ENCODE data around the gene RNF144B.
"Not testable (repeated sequence)": the region's sequence is repeated elsewhere in the genome, so short reads cannot be mapped to it uniquely, and the experiment has no call there.

RNF144B gene

DNA sequence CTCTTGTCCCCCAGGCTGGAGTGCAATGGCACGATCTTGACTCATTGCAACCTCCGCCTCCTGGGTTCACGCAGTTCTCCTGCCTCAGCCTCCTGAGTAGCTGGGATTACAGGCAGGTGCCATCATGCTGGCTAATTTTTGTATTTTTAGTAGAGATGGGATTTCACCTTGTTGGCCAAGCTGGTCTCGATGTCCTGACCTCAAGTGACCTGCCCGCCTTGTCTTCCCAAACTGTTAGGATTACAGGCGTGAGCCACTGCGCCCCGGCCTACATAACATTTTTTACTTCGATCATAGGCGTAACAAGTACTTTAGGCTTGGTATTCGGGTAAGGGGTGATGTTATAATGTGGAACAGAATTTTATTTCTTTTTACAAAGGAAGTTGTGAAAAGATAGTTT, 22.5 kb downstream of the RNF144B start:
- not testable (repeated sequence) for DNase-seq (ENCODE audit: low spot score)

DNA sequence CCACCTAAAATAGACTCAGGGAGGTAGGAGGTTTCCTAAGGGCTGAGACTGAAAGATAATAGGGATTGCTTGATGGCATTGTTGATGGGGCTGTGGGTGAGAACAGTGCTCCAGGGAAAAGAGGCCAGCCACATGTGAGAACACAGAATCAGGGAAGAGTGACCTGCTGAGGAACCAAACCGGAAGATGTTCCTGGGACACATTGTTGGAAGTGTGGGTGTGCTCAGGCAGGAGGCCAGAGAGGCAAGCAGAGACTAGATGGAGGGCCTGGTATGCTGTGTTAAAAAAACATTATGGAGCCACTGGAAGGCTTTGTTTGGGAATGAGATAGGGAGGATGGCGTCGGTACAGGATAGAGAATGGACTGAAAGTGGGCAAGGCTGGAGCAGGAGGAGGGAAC, 23.3 kb downstream of the RNF144B start:
- no peak for DNase-seq (ENCODE audit: low spot score)

GRCh38 chr6:18412068-18412467, 24.9 kb downstream of the RNF144B start:
- DNase-seq (ENCODE audit: low spot score), result no peak

- DNase-seq (ENCODE audit: low spot score), result no peak
These were observed 25.5 kb downstream of the RNF144B start for GRCh38 chr6:18412644-18413043.

- no peak for DNase-seq (ENCODE audit: low spot score)
These were observed 26.2 kb downstream of the RNF144B start for GRCh38 chr6:18413381-18413780.

- DNase-seq (ENCODE audit: low spot score), result no peak
These were observed 27.0 kb downstream of the RNF144B start for GRCh38 chr6:18414116-18414515.

- DNase-seq (ENCODE audit: low spot score), result no peak
These were observed 28.1 kb downstream of the RNF144B start for GRCh38 chr6:18415207-18415606.

- no peak for DNase-seq (ENCODE audit: low spot score)
These were observed 28.7 kb downstream of the RNF144B start for GRCh38 chr6:18415671-18416340.

- no peak for DNase-seq (ENCODE audit: low spot score)
These were observed 29.2 kb downstream of the RNF144B start for GRCh38 chr6:18416341-18416679.

GRCh38 chr6:18420328-18420727, 33.2 kb downstream of the RNF144B start:
- DNase-seq (ENCODE audit: low spot score), result no peak

DNA sequence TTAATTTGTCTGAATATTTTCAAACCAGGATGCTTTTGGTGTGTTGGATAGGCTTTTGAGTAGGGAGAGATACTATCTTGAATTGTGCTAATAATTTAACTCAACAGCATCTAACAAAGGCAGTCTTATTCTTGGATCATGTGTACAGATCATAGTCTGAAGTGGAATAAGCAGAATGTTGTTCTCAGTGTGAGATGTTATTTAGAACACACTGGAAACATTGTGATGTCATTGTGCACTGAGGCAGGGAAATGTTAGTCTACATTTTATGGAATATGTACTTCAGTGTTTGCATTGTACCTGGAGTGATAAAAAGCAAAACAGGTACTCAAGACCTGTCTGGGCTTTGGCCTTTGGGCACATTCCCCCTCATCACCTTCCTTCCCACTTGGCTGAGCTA, 35.0 kb downstream of the RNF144B start:
- DNase-seq (ENCODE audit: low spot score), result no peak

GRCh38 chr6:18423426-18423825, 36.3 kb downstream of the RNF144B start:
- DNase-seq (ENCODE audit: low spot score), result no peak

GRCh38 chr6:18424201-18424600, 37.1 kb downstream of the RNF144B start:
- no peak for DNase-seq (ENCODE audit: low spot score)

DNA sequence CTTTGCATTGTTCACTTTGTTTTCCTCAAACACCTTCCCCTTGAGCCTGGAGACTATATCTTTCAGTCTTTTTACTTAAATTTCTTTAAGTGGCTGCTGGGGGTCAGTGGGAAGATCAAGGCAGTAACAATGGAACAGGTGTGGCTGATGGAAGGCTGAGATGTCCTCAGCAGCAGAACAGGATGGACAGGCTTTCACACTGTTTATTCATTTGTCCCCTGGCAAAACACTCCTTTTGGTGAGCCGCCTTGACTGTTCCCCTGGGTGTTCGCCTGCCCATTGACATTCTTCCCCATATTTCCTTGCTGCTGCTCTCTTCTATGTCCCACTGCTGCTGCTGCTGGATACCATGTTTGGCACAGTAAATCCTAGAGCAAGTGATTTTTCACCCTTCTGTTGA, 38.1 kb downstream of the RNF144B start:
- DNase-seq (ENCODE audit: low spot score), result no peak

GRCh38 chr6:18427296-18427695, 40.1 kb downstream of the RNF144B start:
- no peak for DNase-seq (ENCODE audit: low spot score)

DNA sequence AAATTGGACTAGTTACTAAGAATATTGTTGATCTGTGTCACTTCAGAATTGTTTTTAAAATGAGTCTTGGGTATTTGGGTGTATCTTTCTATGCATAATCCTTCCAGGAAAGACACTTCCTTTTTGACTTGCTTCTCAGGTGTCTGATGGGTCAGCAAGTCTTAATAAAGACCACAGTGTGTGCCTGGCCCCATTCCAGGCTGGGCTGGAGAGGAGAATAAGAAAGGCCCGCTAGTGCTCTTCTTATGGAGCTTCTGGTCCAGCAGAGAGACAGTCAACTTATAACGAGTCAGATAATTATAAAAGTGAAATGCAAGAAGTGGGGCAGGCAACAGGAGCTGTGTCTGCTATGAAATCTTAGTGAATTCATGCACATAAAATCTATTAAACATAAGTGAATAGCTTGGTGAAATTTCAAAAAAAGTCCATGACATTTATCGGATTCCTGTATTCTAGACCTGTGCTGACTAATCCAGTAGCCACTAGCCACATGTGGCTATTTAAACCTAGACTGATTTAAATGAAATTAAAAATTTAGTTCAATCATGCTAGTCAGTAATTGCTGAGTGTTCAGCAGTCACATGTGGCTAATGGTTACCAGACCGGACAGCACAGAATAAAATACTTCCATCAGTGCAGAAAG, 42.6 kb downstream of the RNF144B start:
- no peak for DNase-seq (ENCODE audit: low spot score)

- DNase-seq (ENCODE audit: low spot score), result no peak
These were observed 44.4 kb downstream of the RNF144B start for GRCh38 chr6:18431581-18431980.

DNA sequence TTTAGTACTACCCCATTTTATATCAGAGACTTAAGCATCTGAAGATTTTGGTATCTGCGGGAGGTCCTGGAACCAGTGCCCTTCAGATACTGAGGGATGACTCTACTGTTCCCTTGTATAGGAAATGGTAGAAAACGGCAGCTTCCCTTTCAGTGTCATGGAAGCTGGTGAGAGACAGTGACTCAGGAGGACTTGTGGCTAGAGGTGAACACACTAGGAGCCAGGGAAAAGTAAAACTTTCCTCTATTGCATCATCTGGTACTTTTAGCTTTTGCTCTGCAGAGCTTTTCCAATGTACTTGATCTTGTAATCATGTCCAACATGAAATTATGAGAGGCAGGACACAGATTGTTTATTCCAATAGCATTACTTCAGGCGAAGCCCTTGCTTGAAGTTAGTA, 45.0 kb downstream of the RNF144B start:
- DNase-seq (ENCODE audit: low spot score), result no peak

DNA sequence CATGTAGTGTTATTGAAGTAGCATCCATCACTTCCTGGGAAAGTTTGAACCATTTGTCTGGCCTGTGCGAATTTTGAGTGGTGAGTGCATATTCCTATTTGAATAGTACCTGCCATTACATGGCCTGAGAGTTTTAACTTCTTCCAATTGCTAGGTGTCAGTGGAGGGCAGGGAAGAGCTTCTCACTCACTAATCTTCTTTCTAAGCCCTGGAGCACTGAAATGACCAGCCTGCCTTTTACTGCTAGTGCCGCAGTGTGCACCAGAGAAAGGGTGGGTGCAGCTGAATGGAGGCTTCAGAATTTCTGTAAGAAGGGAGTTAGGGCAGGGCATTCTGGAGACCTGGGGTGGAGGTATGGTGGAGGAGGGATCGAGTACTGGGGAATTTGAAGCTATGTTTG, 45.5 kb downstream of the RNF144B start:
- DNase-seq (ENCODE audit: low spot score), result no peak

DNA sequence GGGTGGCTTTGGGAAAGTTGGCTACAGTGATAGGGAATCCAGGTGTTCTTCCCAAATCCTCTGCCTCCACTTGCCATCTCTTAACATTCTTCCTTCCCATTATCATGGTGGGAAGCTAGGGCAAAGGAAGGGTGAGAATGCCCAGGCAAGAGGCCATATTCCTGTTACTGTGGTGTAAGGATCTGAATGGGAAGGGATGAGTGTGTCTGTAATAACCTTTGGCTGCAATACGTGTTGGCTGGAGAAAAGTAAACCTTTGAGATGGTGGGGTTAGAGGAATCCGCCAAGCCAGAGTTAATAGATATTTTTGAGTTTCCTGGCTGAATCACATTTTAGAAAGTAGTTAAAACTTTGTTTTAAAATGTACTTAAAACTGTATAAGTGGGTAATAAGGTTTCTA, 45.9 kb downstream of the RNF144B start:
- no peak for DNase-seq (ENCODE audit: low spot score)

DNA sequence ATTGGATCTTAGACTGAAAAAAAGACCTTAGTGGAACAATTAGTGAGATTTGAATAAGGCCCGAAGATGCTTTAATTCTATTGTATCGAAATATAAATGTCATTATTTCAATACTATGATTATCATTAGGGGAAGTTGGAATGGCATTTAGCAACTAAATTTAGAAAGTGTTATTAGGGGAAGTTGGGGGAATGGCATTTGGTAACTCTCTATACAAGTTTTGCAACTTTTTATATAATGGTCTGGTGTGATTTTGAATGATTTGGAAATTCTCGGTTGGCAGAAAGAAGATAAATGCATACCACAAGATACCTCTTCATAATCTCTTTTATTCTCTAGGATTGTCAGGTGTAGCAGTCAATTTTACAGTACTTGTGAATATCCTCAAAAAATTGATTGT, 49.2 kb downstream of the RNF144B start:
- DNase-seq (ENCODE audit: low spot score), result no peak

- DNase-seq (ENCODE audit: low spot score), result no peak
These were observed 52.4 kb downstream of the RNF144B start for GRCh38 chr6:18439581-18439980.

DNA sequence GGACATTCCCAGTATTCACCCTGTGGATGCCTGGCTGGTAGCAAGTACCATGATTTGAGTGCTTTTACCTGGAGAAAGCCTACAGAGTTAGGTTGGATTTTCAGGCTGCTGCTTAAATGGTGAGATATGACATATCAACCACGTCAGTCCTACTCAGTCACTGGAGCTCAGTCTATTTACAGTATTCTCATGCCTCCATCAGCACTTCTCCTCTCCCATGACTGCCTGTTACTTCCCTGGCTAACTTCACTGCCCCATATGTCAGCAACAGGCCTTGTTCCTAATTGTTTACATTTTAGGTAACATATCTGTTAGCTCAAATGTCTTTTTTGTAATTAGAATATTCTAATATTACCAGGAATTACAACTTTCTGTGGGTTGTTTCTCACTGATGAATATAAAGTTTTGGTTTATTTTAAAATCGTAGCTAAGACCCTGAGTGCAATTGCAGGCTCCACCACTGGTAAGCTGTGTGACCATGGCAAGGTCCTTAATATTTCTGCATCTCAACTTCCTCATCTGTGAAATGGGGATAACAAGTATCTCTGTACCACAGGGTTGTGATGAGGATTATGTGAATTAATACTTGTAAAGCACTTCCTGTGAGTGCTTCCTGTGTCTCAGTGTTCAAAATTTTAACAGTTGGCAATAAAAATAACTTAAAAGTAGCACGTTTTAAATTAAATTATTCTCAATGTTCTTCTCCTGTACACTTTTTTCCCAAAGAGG, 54.3 kb downstream of the RNF144B start:
- DNase-seq (ENCODE audit: low spot score), result no peak

GRCh38 chr6:18444111-18444510, 57.0 kb downstream of the RNF144B start:
- DNase-seq (ENCODE audit: low spot score), result no peak

Measured in cerebellar cortex (tissue), 1 donor.